Mesenteric fat pad (tissue), 1 donor: Measurements from ENCODE around the gene ANKRD11. TPM values are rescaled to one million over a fixed set of nuclear protein-coding genes. Genes with fewer than 3 reads are reported as not detected.

Source experiments
- DNase-seq: peaks from one replicate; pipeline ENCODE4 v3.0.0-alpha.2; 2020; ENCODE audit warnings: low spot score
- total RNA-seq: library from RNA; stranded (reverse); fragmentation: NEBNext Ultra II Directional; extraction: Animal tissue kit (Norgen Biotek cat#: 25700); gene quantifications from one replicate; pipeline ENCODE4 v1.2.1, GENCODE V29; 2021
- donor health status: DM: yes; HTN: yes; CAD: no.

ANKRD11 gene
- total RNA-seq, 1 donor from 2014 or later = 120 TPM

DNA sequence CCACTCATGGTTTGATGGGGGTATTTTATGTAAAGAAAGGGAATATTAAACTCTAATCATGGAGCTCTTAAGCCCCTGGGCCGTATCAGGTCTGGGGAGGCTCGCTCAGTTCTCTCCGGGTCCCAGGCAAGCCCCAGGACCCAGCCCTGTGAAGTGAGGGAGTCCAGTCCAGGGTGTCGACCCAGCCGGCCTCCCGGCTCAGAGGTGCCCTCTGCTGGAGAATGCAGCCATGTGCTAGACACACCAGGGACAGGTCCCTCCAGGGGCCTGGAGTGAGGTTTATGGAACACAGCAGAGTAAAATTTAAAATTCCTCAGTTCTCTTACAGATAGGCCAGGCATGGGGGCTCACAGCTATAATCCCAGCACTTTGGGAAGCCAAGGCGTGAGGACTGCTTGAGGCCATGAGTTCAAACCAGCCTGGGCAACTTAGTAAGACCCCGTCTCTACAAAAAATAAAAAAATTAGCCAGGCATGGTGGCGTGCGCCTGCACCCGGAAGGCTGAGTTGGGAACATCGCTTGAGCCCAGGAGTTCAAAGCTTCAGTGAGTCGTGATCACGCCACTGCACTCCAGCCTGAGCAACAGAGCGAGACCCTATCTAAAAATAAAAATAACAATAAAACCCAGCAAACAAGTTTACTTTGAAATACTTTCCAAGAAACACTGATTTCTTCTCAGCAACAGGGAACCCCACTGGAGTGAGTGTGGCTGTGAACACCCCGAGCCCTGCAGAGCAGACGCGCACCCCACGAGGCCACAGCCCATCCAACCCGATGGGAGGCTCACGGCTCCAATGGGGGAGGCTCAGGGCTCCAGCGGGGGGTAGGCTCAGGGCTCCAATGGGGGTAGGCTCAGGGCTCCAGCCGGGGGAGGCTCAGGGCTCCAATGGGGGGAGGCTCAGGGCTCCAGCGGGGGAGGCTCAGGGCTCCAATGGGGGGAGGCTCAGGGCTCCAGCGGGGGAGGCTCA, 200.6 kb downstream of the ANKRD11 start:
- no peak for DNase-seq

DNA sequence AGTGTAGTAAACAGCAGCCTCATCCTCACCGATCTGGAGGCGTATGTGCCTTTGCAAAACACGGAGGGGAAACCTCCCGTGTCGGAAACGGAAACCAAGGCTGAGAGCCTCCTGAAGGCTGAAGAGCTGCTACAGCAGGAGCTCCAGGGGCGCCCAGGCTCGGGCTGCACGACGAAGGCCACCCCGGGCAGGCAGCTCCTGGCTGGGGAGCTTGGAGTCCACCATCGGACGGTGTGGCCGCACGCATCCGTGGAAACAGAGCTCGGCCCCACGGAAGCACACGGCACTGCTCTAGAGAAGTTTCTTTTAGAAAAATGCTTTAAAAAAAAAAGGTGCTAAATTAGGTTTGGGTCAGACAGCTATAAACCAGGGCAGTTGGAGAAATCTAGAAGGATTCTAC, 201.4 kb downstream of the ANKRD11 start:
- no peak for DNase-seq

DNA sequence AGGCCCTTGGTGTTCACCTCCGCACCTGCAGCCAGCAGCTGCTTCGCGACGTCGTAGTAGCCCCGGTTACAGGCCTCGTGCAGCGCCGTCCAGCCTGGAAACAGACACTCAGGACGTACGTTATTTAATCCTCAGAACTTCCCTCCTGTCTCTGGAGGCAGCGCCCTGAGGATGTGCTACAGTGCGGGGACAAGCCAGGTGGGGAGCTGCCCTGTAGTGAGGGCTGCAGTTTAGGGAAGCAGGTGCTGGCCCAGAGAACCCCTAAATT, 201.8 kb downstream of the ANKRD11 start:
- no peak for DNase-seq

DNA sequence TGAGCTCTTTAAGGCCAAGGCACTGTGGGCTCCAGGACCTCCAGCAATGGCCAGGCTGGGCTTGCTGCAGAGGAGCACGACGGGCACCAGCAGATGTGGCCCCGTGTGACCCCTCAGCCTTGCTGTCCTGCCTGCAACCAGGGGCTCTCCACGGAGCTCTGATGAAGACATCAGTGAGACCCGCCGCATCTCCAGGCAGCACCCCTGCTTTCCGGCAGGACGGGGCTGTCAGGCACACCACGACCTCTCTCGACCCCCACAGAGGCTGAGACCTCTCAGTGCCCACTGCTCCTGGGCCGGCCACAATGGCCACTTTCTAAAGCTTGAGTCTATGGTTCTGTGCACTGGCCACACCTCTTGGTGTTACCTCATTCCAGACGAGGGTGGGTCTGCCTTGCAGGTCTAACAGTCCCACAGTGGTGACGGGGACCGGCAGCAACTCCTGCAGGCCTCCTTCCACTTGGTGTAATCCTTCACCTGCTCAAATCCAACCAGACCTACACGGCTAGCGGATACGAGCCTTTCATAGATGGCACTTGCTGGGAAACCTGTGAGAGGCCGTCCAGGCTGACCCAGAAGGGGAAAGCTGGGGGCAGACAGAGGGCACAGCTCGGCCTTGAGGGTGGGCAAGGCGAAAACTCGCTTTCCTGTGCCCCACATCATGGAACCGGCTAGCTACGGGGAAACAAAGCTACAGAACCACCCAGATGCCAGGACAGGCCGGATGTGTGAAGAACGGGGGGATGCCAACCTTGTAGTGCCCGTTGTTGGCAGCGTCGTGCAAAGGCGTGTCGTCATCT, 202.4 kb downstream of the ANKRD11 start:
- no peak for DNase-seq

DNA sequence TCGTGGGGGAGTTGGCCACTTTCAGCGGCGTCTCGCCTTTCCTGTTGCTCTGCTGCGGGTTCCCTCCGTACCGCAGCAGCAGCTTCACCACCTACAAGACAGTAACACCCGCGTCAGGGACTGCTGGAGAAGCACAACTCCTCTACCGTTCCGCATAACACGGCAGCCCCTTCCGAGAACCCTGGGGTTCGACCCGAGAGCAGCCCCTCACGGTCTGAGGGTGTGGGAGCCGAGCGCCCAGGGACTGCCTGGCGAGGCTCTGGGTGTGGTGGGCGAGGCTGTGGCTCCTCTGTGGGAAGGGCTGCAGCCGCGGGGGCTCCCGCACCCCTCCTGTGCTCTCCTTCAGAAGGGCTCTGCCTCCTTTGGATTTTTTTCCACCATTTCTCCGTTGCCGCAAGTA, 204.3 kb downstream of the ANKRD11 start:
- DNase-seq = no peak

DNA sequence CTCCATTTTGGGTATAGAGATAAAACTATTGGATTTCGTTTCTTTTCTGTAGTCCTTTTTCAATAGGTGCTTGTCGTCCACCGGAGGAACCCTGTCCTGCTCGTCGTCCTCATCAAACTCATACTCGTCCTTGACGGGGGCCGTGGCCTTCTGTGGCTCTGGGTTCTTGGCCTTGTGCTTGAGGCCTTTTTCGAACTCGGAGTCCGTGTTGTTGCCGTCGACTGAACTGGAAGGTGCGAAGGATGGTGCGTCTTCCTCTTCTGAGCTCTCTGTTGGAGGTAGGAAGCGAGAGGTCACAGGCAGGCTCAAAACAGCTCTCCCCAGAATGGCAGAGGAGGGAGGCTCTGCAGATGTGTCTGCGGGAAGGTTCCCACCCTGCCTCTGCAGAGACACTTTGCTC, 205.0 kb downstream of the ANKRD11 start:
- DNase-seq = no peak

DNA sequence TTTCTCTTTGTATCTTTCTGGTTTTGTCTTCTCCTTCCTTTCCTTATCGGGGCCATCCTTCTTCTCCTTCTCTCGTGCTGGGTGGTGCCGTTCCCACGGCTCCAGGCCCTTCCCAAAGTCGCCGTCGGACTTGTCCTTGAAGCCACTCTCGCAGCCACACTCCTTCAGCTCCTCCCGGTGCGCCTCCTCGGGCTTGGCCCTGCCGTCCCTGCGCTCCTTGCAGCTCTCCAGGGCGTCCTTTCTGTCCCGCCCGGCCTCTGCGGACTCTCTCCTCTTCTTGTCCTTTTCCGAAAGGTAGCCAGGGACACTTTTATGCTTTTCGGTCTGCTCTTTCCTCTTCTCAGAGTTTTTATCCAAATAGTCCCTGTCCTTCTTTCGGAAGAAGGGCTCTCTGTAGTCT, 206.9 kb downstream of the ANKRD11 start:
- no peak for DNase-seq

DNA sequence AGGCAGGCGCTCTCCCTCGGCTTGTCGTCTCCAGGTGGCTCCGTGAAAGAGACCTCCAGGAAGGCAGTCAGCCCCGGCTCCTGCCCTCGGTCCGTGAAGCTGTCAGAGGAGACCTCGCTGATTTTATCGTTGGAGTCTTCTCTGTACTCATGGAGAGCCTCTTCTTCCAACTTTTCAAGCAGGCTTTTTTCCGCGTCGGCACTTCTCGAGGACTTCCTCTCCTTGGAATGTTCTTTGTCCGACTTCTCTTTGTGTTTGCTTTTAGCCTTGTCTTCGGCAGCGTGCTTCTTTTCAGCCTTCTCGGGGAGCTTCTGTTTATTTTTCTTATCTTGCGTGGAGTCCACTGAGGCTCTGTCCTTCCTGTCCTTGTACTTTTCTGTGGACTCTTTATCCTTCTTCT, 207.8 kb downstream of the ANKRD11 start:
- no peak for DNase-seq

DNA sequence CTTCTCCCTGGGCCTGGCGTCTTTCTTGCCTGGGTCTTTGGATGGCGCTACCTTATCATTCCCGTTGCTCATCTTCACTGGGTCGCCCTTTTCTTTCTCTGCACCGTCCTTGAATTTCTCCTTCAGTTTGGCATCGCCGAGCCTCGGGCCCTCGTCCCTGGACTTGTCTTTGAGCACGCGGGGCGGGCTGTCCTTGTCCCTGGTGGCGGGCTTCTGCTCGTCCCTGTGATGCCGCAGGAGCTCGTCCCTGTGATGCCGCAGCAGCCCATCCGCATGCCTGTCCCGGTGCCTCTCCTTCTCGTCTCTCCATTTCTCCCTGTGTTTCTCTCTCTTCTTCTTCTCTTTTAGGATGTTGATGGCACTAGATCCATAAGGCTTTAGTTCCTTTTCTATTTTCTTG, 208.5 kb downstream of the ANKRD11 start:
- no peak for DNase-seq

DNA sequence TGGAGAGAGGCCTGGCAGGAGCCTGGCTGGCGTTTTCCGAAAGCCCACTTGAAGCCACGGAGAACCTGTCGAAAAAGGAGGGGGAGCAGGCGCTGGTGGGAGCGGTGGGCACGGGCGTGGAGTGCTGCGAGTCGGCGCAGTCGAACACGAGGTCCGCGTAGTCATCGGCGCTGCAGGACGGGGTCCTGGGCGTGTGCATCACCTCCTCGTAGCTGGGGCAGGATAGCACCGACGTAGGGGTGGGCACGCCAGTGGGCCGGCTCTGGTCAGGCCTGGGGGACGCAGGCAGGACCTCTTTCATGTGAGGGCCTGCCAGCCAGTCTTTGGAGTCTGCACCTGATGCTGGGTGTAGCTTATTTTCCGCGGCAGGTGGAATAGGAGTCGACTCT, 209.2 kb downstream of the ANKRD11 start:
- DNase-seq = no peak

DNA sequence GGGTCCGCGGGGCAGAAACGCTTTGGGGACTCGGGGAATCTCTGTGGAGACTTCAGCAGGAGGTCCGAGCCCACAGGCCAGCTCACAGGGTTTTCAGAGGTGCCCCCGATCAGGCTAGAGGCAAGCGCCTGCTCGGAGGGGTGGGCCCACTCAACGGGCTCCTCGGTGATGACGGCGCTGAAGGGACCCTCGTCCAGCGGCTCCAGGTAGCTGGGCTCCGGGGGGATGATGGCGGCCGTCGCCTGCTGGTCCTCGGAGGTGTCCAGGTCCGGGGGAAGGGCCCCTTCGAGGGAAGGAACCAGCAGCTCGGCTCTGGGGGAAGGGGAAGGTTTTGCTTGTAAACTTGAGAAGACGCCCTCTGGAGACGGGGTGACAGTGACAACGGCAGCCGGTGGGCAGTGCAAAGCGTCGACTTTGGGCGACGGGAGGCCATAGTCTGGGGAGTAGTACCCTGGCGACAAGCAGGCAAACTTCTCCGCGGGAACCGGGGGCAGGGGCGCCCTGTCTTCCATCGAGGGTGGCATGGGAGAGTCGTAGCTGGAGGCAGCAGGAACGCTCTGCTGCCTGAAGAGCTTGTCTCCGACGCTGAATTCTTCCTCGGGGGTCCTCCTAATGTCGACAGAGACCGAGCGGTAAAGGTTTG, 209.7 kb downstream of the ANKRD11 start:
- no peak for DNase-seq

DNA sequence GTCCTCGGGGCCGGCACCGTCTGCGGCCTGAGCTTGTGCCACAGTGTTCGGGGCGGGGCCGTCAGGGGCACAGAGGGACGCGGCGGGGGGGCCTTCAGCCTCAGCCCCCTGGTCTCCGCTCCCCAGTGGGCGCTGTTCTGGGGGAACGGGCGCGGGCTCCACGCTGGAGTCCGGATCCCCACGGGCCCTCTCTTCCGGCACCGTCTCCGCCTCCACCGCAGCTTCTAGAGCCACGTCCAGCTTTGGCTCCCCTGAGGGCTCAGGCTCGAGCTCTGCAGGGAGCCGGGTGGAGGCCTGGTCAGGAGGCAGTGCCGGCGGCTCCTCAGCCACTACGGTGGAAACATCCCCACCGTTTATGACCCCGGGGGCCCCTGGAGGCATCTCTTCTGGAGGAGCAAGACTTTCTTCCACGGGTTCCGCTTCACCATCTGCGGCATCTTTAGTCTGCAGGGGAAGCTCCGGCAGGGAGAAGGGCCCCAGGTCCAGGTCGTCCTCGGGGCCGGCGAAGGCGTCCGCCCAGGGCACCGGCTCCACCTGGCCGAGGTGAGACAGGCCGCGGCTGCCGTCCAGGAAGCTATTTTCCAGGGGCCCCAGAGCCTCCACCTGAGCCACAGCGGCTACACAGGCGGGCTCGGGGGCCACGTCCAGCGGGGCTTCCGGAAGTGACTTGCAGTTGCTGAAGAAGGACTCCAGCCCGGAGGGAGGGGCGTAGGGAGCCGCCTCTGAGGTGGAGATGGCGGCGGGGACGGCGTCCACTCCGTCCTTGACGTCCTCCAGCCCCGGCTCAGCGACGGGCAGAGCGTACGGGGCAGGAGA, 210.5 kb downstream of the ANKRD11 start:
- no peak for DNase-seq

DNA sequence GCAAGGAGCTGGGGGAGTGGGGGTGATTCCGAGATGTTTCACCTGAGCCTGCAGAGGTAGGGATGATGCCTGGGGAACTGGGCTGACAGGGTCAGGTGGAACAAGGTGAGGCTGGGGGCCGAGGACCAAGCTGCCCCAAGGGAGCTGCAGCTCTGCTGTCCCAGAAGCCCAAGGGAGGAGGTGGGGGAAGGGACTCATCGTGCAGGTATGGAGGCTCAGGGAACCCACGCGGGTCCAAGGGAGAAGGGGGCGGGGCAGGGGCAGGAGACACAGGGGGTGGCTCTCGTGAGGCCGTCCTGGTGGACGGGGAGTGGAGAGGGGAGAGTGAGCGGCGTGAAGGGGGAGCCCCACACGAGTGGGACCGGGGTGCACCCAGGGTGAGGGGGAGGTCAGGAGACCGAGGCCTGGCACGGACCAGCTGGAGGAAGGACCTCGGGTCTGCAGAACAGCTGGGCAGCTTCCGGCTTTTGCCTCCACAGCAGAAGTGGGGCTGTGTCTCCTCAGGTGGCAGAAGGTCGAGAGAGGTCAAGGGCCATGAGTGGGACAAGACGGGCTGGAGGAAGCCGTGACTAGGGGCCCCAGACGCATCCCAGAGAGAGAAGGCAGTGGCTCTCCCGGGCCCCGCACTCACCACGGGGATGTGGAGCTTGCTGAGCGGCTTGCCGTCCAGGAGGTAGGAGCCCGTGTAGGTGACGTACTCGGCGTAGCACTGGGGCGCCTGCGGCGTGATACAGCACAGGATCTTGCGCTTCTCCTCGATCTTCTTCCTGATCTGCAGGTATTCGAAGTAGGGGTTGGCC, 211.7 kb downstream of the ANKRD11 start:
- no peak for DNase-seq

DNA sequence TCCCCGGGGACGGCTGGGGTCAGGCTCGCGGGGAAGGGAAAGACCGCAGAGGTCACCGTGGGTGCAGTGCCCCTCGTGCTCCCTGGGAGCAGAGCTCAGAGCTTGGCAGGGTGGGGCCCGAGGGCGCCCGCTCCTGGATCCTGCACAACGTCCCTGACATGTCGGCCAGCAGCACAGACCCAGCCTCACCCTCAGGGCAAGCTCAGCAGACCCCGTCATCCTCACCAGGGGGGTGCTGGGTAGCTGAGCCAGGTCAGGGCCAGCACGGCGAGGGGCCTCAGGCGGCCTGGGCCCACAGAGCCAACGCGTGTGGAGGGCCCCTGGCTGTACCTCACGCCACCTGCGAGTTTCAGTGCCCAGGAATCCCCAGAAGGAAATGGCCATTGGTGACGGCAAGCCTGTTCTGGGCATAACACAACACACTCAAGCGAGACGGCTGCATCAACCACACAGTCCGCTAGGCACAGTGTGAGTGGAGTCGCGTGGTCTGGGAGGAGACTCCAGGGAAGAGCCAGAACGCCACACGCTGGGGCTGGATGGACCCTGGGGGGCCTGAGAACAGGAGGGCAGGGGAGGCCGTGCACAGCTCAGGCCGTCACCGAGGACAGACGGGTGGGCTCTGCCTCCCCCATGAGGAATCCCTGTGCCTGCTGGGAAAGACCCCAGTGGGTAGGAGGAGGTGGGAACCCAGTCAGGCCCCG, 212.6 kb downstream of the ANKRD11 start:
- DNase-seq = no peak

DNA sequence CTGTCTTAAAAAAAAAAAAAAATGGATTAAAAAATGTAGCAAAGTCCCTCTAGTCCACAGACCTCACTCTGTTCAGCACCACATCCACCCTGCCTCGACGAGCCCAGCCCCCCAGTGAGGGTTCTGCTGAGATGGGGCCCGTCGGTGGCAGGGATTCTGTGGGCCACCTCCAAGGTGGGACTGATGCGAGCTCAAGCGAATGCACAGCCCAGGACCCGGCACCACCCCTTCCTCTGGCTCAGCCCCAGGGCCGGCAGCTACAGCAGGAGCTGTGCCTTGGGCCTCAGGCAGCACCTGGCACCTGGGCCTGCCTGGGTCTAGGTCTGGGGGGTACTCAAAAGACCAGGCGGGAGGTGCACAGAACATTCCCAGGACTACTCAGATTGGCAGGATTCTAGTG, 213.3 kb downstream of the ANKRD11 start:
- no peak for DNase-seq

DNA sequence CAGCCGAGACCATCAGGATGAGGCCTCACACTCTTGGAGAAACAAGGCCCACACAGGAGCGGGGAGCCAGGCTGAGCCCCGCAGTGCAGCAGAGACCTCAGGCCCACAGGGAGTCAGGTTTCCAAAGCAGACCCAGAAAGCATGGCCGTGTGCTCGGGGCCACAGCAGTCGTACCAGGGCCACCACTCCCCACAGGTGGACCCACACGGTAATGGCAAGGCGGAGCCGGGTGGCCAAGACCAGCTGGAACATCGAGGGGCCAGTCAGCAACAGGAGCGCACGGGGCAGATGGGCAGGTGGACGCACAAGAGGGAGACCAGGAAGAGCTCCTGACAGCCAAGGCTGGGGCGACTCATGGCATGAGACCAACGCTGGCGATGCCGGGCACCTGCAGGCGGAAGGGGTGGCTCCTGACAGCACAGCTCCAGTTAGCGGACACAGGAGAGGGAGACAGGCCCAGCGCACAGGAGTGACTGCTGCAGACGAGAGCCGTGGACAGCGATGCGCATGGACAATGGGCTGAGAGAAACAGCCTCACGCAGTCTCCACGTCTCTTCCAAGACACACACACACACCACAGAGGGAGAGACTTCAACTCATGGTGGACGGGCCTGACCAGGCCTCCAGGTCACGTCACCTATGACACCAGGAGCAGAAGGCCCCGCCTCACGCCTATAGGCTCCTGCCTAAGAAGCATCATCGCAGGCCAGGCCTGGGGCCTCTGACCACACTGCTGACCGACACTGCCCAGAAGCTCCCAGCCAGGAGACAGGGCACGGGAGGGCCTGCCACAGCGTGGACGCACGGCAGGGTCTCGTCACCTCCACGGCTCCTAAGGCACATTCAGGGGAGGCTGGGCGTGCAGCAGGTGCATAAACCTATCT, 214.3 kb downstream of the ANKRD11 start:
- no peak for DNase-seq

DNA sequence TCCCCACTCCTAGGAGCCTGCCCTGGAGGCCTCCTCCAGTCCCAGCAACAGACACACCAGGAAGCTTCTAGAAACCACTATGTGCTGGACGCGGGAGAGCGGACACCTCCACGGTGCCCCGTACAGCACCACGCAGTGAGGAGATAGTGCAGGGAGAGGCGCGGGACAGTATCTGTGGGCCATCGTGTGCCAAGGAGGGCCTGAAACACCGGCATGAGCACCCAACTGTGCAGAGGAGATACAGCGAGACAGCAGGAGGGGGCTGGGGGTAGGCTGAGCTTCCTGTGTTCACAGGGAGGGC, 215.1 kb downstream of the ANKRD11 start:
- DNase-seq = no peak

DNA sequence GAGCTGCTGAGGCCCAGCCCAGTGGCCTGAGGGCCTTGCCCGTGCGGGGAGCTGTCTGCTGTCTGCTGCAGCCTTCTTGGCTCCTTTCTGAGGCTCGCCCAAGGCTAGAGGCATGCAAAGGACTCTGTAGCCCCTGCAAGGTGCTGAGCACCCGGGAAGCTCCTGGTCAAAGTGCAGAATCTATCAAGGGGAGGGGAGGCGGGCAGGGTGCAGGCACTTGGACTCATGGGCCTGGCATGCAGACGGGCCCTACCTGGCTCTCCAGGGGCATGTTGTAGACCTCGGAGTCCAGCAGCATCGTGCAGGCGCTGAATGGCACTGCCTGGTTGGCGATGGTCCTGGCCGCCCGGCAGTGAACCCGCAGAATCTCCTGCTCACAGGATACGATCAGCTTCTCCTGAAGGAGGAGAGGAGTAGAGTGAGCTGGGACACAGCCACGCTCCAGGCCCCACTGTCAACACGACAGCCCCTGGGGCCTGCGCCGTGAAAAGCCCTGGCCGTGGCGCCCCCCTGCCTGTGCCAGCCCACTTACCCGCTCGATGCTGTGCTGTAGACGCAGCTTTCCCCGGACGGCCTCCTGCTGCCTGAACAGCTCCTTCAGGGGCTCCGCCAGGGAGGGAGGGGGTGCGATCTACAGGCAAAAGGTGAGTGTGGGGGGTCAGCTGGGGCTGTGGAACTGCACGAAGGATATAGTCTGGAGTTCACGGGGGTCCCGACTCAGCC, 215.6 kb downstream of the ANKRD11 start:
- no peak for DNase-seq
